COR-L47 (cell line): ENCODE results near the gene SYT8.
"Not testable (repeated sequence)": the region's sequence is repeated elsewhere in the genome, so short reads cannot be mapped to it uniquely, and the experiment has no call there.

Experiments
- DNase-seq: peaks from one replicate; lab custom pipeline; 2025; lab: John Stamatoyannopoulos, UW

SYT8 gene, protein sequence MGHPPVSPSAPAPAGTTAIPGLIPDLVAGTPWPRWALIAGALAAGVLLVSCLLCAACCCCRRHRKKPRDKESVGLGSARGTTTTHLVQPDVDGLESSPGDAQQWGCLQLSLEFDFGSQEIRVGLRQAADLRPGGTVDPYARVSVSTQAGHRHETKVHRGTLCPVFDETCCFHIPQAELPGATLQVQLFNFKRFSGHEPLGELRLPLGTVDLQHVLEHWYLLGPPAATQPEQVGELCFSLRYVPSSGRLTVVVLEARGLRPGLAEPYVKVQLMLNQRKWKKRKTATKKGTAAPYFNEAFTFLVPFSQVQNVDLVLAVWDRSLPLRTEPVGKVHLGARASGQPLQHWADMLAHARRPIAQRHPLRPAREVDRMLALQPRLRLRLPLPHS

DNA sequence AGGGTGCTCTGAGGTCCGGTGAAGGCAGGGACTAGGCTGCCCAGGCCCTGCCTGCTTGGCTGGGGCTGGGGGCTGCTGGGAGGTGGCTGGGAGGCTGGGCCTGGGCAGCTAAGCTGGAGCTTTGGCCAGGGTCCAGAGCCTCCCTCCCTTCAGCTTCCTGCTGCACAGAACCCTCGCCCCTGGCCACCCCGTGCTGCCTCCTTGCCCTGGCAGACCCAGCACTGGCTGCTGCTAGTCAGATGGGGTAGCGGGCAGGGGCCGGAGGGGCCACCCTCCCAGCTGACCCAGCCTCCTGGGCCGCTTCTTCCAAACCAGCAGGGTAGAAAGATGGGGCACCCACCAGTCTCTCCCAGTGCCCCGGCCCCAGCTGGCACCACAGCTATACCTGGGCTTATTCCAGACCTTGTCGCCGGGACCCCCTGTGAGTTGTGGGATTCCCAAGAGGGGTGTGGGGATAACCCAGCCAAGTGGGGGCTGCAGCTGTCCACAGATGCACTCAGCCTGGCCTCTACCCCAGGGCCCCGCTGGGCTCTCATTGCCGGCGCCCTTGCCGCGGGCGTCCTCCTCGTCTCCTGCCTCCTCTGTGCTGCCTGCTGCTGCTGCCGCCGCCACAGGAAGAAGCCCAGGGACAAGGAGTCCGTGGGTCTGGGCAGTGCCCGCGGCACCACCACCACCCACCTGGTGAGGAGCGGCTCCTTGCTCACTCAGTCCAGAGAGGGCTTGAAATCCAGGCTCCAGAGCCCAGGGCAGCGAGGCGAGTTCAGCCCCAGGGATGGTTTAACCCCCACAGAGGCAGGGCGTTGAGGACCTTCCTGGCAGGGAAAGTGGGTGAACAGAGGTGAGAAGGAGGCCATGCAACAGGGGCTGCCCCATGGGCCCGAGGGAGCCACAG lies at the start of gene SYT8:
SYT8 (plus strand) TSS at position 212 of the 892 bp plus-strand sequence; CDS start at position 328, 116 bp downstream.
- DNase-seq, result peak; percentile 32

DNA sequence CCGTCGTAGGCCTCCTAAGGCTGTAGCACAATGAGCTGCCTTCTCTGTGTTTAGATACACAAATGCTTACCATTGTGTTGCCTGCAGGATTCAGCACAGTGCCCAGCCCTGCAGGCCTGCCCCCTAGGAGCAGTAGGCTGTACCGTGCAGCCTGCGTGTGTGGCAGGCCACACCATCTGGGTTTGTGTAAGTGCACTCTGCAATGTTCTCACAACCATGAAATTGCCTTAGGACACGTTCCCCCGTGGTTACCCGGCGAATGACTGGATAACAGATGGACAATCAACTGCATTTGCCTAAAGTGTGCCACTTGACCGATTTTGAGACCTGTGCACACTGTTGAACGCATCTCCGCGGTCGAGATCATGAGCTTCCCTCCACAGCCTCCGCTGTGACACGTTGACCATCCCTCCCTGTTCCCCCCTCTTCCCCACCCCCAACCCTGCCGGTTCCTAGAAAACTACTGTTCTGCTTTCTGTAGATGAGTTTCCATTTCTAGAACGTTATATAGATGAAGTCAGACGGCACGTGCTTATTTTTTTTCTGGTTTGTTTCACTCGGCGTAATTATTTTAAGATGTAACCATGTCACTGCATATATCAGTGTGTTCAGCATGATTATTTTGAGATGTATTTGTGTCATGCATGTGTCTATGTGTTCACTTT lies 48.9 kb upstream of the SYT8 start:
- DNase-seq, result no peak

DNA sequence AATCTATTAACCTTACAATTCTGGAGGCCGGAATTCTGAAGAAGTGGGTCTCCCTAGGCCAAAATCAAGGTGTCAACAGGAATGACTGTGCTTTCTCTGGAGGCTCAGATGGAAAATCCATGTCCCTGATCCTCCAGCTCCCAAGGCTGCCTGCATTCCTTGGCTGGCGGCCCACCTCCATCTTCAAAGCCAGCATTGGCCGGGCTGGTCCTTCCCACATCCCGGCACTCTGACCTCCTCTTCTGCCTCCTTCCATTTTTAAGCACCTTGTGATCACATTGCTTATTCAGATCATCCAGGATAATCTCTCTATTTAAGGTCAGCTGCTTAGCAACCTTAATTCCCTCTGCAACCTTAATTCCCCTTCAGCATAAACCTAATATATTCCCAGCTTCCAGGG lies 48.3 kb upstream of the SYT8 start:
- no peak for DNase-seq

DNA sequence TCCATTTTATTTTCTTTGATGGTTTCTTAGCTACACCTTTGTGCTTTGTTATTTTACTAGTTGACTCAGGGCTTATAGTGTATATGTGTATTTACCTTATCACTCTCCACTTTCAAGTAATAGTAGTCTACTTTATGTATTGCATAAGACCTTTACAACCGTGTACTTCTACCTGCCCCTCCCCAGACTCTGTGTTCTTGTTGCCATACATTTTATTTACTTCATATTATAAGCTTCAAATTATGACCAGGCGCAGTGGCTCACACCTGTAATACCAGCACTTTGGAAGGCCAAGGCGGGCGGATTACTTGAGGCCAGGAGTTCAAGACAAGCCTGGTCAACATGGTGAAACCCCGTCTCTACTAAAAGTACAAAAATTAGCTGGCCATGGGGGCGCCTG lies 42.9 kb upstream of the SYT8 start:
- no peak for DNase-seq

DNA sequence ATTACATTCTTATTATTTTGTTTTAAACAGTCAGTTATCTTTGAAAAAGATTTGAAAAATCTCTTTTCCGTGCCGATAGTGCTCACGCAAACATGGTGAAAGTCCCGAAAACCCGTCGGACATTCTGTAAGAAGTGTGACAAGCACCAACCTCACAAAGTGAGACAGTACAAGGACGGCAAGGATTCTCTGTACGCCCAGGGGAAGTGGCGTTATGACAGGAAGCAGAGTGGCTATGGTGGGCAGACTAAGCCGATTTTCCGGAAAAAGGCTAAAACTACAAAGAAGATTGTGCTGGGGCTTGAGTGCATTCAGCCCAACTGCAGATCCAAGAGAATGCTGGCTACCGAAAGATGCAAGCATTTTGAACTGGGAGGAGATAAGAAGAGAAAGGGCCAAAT lies 42.3 kb upstream of the SYT8 start:
- DNase-seq, result no peak

DNA sequence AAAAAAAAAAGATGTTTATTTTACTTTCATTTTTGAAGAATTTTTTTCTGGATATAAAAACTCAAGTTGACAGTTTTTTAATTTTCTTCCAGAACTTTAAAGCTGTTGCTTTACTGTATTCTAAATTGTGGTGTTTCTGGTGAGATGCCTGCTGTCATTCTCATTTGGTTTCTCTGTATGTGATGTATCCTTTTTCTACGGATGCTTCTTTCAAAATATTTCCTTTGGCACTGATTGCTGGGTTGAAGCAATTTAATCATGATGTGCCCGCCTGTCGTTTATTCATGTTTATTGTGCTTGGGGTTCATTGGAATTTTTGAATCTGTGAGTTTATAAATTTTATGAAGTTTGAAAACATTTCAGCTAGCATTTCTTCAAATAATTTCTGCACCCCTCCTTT lies 41.7 kb upstream of the SYT8 start:
- no peak for DNase-seq

DNA sequence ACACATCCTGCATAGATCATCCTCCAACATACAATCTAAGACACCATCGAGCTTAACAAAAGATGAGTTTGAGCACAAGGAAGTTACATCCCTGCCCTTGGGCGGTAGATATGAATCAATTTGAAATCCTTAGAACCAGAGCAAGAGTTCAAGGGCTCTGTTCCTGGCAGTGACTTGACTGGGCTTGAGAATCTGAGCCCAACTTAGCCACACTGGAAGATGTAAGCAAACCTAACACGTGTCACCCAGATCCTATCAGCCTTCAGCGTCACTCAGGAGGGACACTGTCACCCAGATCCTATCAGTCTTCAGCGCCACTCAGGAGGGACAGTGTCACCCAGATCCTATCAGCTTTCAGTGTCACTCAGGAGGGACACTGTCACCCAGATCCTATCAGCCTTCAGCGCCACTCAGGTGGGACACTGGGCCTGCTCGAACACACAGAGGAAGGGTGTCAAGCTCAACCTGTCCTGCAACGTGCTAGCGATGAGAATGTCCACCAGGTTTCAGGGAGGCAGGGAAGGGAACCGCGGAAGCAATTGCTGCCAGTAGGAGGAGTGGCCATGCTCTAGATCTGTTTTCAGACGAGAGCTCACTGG lies 38.3 kb upstream of the SYT8 start:
- no peak for DNase-seq

DNA sequence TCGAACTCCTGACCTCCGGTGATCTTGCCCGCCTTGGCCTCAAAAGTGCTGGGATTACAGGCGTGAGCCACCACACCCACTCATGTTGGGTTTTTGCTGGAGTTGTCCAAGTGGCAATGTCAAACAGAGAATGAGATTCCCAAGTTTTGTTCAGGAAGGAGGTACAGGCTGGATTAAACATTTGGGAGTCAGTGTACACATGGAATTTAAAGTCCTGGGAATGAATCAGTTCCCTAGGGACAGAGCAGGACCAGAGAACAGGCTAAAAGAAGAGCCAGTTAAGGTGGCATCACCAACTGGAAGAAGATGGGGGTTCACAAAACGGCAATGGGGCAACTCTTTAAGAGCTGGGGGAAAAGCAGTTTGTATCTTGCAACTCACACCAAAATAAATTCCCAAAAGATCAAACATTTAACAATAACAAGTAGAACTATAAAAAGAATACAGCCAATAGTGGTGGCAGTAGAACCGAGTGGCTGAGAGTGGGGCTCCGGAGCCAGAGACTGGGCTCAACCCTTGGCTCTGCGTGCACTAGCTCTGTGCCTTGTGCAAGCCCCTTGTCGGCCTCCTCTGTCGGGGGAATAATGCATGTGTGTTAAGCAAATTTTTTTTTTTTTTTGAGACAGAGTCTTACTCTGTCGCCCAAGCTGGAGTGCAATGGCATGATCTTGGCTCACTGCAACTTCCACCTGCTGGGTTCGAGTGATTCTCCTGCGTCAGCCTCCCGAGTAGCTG lies 37.2 kb upstream of the SYT8 start:
- no peak for DNase-seq

DNA sequence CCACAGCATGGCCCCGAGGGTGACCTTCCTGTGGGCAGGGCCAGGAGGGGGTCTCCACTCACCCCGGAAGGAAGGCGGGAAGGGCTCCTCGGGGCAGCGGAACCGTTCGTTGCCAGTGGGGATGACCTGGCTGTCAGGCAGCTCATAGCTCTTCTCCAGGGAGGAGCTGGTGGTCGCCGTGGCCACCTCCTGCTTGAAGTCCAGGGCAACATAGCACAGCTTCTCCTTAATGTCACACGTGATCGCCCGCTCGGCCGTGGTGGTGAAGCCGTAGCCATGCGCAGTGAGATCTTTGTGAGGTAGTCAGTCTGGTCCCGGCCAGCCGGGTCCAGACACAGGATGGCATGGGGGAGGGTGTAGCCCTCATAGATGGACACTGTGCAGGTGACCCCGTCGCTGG lies 31.5 kb upstream of the SYT8 start:
- no peak for DNase-seq

DNA sequence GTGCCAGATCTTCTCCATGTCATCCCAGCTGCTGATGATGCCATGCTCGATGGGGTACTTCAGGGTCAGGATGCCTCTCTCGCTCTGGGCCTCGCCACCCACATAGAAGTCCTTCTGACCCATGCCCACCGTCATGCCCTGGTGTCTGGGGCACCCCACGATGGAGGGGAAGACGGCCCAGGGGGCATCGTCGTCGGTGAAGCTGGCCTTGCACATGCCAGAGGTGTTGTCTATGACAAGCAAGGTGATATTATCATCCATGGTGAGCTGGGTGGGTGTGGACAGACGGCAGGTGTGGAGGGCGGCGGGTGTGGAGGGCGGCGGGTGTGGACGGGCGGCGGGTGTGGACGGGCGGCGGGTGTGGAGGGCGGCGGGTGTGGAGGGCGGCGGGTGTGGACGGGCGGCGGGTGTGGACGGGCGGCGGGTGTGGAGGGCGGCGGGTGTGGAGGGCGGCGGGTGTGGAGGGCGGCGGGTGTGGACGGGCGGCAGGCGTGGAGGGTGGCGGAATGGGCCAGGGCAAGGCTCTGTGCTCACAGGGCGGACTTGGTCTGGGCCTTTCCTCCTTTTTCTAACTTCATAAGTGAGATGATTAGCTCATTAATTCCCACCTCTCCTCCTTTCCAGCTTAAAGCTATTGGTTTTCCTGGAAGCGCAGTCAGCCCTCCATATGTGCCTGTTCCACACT lies 30.8 kb upstream of the SYT8 start:
- not testable (repeated sequence) for DNase-seq

DNA sequence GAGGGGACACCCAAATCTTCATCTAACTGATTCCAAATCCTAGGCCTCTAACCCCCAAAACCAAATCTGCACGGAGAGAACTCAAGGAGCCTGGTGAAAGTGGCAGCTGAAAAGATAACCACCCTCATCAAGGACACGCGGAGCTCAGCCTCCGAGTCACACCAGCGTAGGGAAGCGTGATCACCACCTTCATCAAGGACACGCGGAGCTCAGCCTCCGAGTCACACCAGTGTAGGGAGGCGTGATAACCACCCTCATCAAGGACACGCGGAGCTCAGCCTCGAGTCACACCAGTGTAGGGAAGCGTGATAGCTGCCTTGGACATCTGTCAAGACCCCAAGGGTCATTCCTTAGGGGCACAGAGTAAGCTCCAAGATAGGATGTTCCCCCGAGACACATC lies 29.3 kb upstream of the SYT8 start:
- DNase-seq, result no peak

DNA sequence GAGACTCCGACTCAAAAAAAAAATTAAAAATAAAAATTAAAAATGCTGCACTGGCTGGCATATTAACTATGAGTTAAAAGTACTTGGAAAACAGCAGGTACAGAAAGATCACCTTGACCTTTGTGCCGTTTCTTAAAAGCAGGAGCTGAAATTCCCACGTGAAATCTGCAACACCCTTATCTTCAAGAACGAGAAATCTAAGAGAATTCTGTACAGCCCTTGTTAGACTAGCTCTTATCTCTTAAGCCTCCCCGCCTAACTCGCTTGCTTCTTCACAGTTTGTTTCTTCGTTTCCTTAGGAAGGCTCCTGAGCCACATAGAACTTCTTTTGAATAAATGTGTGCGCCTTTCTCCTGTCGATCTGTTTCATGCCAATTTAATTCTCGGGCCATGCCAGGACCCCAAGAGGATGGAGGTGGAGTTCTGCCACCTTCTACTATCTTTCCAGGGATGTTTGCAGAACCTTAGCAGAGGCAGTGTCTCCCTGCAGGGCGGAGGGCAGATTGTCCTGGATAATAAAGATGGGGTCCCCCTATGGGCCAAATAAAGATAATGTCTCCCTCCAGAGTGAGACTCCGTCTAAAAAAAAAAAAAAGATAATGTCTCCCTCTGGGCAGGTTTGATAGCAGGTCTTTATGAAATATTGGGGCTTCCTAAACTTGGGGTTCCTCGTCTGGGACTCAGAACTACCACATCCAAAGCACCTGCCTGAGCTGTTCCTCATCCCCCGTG lies 27.4 kb upstream of the SYT8 start:
- DNase-seq, result no peak

DNA sequence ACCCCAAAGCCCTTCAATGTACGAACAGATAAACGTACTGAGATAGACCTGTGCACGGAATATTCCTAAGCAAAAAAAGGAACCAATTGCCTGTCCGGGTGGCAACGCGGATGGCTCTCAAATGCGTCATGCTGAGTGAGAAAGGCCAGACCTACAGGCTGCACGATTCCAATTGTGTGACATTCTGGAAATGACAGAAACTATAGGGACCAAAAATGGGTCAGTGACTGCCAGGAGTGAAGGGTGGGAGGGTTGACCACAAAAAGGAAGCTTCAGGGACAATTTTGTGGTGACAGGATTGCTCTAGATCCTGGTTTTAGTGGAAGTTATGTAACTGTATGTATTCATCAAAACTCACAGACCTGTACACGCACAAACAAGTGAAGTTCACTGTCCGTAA lies 24.0 kb upstream of the SYT8 start:
- DNase-seq, result no peak

DNA sequence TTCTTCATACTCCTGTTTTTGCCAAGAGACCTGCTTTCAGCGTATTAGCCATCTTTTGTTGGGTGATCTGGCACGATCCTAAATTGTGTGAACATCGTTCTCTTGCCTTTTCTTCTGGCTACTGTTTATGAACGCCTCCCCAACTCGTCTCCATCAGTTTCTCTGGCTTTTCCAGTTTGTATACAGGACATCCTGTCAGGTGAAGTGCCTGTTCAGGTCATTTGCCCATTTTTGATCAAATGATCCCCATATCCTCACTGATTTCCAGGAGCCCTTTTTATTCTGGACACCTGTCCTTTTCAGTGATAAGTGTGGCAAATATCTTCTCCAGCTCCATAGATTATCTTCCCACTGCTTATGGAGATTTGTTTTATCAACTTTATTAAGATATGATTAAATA lies 22.5 kb upstream of the SYT8 start:
- DNase-seq, result no peak

DNA sequence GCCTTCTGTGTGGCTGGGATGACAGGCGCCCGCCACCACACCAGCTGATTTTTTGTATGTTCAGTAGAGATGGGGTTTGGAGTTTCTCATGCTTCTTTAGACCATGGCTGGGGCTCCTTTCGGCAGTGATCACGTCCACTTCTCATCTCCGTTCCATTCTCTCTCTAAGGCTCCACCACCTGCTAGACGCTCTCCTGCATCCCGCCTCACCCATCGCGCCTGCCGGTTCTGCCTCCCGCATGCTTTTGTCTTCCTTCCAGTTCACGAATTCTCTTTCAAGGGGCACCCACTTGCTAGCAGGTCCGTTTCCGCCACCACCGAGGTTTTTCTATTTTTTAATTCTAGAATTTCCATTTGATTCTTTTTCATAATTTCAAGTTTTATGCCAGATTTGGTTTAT lies 22.0 kb upstream of the SYT8 start:
- DNase-seq, result no peak

DNA sequence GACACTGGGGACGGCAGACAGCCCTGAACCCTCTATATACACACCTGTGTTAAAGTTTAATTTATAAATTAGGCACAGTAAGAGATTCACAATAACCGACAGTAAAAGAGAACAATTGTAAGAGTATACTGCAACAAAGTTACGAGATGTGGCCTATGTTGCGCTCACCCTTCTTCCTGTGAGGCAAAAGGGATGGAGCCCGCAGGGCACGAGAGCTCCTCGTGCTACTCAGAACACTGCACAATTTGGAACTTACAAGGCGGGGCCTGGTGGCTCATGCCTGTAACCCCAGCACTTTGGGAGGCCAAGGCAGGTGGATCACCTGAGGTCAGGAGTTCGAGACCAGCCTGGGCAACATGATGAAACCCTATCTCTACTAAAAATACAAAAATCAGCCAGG lies 21.4 kb upstream of the SYT8 start:
- DNase-seq, result not testable (repeated sequence)

DNA sequence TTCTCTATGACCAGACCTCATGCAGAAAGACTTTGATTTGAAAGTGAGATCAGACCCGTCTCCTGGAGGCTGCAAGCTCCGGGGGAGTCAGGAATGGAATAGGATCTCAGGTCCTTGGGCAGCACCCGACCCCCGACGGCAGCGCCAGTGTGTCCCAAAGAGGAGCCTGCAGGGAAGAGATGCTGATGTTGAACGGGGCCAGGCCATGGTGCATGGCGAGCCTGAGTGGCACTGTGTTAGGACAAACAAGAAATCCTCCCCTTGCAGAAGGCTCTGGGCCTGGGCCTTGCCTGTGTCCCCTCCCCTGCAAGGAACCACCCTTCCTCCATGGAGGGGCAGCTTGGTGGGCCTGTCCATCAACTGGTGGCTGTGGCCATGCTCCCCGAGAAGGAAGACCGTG lies 20.1 kb upstream of the SYT8 start:
- DNase-seq, result no peak

DNA sequence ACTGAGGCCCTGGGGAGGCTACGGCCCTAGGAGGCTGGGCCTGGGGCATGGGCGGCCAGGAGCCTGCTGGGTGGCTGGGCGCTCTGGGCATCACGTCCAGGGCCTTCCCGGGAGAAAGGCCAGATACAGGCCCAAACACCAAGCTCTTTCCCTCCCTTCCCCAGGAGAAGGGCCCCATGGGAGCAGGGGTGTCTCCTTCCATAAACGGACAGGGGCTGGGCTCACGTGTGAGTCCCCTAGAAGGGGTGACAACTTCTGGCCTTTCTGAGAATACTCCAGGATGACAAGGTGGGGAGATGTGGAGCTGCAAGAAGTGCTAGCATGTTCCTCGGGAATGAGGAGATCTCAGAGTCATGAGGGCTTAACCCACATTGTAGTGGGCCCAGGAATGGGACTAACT lies 19.5 kb upstream of the SYT8 start:
- no peak for DNase-seq

DNA sequence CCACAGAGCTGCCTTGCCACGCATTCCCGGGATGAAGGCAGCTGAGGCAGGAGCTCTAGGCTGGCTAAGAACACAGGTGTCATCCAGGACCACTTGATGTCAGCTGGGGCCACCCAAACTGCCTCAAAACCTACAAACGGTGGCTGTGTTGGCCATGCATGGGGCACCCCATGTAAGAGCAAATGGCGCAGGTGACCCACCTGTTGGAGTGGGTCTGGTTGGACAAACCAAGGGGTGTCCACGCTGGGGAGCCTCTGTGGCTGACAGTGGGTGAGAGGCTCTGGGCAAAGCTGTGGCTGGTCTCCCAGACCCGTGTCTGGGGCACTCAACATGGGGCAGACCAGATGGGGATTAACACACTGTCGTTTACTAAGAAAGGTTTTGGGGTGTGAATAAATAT lies 19.0 kb upstream of the SYT8 start:
- no peak for DNase-seq

DNA sequence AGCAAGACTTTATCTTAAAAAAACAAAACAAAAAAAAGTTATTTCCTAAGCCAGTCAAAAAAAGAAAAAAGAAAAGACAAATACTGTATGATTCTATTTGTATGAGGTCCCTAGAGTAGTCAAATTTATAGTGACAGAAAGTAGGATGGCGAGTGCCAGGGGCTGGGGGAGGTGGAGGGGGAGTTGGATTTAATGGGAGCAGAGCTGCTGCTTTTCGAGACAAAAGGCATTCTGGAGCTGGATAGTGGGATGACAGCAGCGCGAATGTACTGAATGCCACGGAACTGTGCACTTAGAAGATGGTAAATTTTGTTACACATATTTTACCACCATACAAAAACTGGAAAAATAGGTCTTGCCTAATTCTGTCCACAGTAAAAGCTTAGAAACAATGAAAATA lies 17.8 kb upstream of the SYT8 start:
- DNase-seq, result no peak
